ENCODE results near the gene NT5DC3.

- no peak for TF ChIP-seq EZH2 (IDR thresholded peaks at IDR 0.05; ENCODE audit: borderline replicate concordance, low read depth, low read length, poor library complexity, severe bottlenecking)
- TF ChIP-seq, protein P1, sequence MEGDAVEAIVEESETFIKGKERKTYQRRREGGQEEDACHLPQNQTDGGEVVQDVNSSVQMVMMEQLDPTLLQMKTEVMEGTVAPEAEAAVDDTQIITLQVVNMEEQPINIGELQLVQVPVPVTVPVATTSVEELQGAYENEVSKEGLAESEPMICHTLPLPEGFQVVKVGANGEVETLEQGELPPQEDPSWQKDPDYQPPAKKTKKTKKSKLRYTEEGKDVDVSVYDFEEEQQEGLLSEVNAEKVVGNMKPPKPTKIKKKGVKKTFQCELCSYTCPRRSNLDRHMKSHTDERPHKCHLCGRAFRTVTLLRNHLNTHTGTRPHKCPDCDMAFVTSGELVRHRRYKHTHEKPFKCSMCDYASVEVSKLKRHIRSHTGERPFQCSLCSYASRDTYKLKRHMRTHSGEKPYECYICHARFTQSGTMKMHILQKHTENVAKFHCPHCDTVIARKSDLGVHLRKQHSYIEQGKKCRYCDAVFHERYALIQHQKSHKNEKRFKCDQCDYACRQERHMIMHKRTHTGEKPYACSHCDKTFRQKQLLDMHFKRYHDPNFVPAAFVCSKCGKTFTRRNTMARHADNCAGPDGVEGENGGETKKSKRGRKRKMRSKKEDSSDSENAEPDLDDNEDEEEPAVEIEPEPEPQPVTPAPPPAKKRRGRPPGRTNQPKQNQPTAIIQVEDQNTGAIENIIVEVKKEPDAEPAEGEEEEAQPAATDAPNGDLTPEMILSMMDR (conservative IDR thresholded peaks at IDR 0.05; ENCODE audit: low read depth, low read length): no peak
These were observed 565 bp downstream of the NT5DC3 start for GRCh38 chr12:103840462-103840875.

Data from A673 (cell line).